Nephron (organoid): ENCODE results near the gene MRPL42.

Experiments used
- H3K27ac Mint-ChIP-seq, 3 experiments: 2 replicates each; pipeline ENCODE4 v1.8.0; 2020; ENCODE audit warnings: mixed read lengths in 3 of 3, mild to moderate bottlenecking in 2 of 3, moderate library complexity in 1 of 3
- H3K27me3 Mint-ChIP-seq: 2 replicates; pipeline ENCODE4 v1.8.0; 2021; ENCODE audit warnings: low read depth, mild to moderate bottlenecking, moderate library complexity, mixed read lengths
- H3K36me3 Mint-ChIP-seq: 2 replicates; pipeline ENCODE4 v1.8.0; 2020; ENCODE audit warnings: low read depth, mixed read lengths
- H3K4me1 Mint-ChIP-seq: 2 replicates; pipeline ENCODE4 v1.8.0; 2020; ENCODE audit warnings: mixed read lengths
- H3K4me3 Mint-ChIP-seq, 3 experiments: 2 replicates each; pipeline ENCODE4 v1.8.0; 2020; ENCODE audit warnings: mild to moderate bottlenecking in 3 of 3, mixed read lengths in 3 of 3, moderate library complexity in 2 of 3
- H3K9me3 Mint-ChIP-seq: 2 replicates; pipeline ENCODE4 v1.8.0; 2020; ENCODE audit warnings: mixed read lengths
- CTCF ChIP-seq, 3 experiments: fragments of 200-600 bp; sonication (generic); IDR thresholded peaks; one replicate each; pipeline ENCODE4 v1.5.0; 2021; ENCODE audit warnings: antibody characterized with exemption in 3 of 3; ENCODE audit not compliant: unreplicated experiment in 3 of 3

The MRPL42 gene

GRCh38 chr12:93537769-93538168 is 70.5 kb downstream of the MRPL42 start:
- peaks cover 48% of the 10 kb centered on the region for H3K4me1 Mint-ChIP-seq
- peak overlapping the region in 1 of 3 experiments; percentile 8 for H3K4me3 Mint-ChIP-seq
- H3K36me3 Mint-ChIP-seq = no peaks in the 10 kb centered on the region
- no peaks in the 10 kb centered on the region for H3K27me3 Mint-ChIP-seq
- peaks cover 3% of the 10 kb centered on the region for H3K9me3 Mint-ChIP-seq
- H3K27ac Mint-ChIP-seq = no peak overlapping the region
- TF ChIP-seq CTCF (IDR thresholded peaks at IDR 0.05; ENCODE audit: unreplicated experiment in 3 of 3) = no peak

- Mint-ChIP-seq H3K27me3 (no peaks in the 10 kb centered on the region), H3K4me3 (no peak overlapping the region), H3K27ac (peak overlapping the region in 2 of 3 experiments; percentile 52 to 53), H3K4me1 (peaks cover 48% of the 10 kb centered on the region), H3K36me3 (peaks cover 7% of the 10 kb centered on the region), H3K9me3 (no peaks in the 10 kb centered on the region)
- no peak for TF ChIP-seq CTCF (IDR thresholded peaks at IDR 0.05; ENCODE audit: unreplicated experiment in 3 of 3)
Observed at GRCh38 chr12:93539821-93540220, 72.5 kb downstream of the MRPL42 start.

- peaks cover 48% of the 10 kb centered on the region for H3K4me1 Mint-ChIP-seq
- peak overlapping the region; percentile 29 to 58 (median 52) for H3K27ac Mint-ChIP-seq
- H3K36me3 Mint-ChIP-seq = peaks cover 7% of the 10 kb centered on the region
- no peaks in the 10 kb centered on the region for H3K9me3 Mint-ChIP-seq
- no peaks in the 10 kb centered on the region for H3K27me3 Mint-ChIP-seq
- no peak overlapping the region for H3K4me3 Mint-ChIP-seq
- TF ChIP-seq CTCF (IDR thresholded peaks at IDR 0.05; ENCODE audit: unreplicated experiment in 3 of 3) = no peak
Observed at GRCh38 chr12:93540466-93540865, 73.2 kb downstream of the MRPL42 start.

- H3K4me3 Mint-ChIP-seq = no peak overlapping the region
- no peak overlapping the region for H3K27ac Mint-ChIP-seq
- H3K36me3 Mint-ChIP-seq = peaks cover 7% of the 10 kb centered on the region
- H3K9me3 Mint-ChIP-seq = no peaks in the 10 kb centered on the region
- H3K4me1 Mint-ChIP-seq = peaks cover 35% of the 10 kb centered on the region
- TF ChIP-seq CTCF (IDR thresholded peaks at IDR 0.05; ENCODE audit: unreplicated experiment in 3 of 3) = no peak
- no peaks in the 10 kb centered on the region for H3K27me3 Mint-ChIP-seq
Observed at GRCh38 chr12:93541578-93542225, 74.4 kb downstream of the MRPL42 start.

GRCh38 chr12:93547778-93548177 is 80.5 kb downstream of the MRPL42 start:
- no peak for TF ChIP-seq CTCF (IDR thresholded peaks at IDR 0.05; ENCODE audit: unreplicated experiment in 3 of 3)

GRCh38 chr12:93549174-93549573 is 81.9 kb downstream of the MRPL42 start:
- H3K27ac Mint-ChIP-seq = no peak overlapping the region
- peaks cover 12% of the 10 kb centered on the region for H3K4me1 Mint-ChIP-seq
- H3K27me3 Mint-ChIP-seq = no peaks in the 10 kb centered on the region
- no peak for TF ChIP-seq CTCF (IDR thresholded peaks at IDR 0.05; ENCODE audit: unreplicated experiment in 3 of 3)
- H3K36me3 Mint-ChIP-seq = peaks cover 16% of the 10 kb centered on the region
- no peaks in the 10 kb centered on the region for H3K9me3 Mint-ChIP-seq
- no peak overlapping the region for H3K4me3 Mint-ChIP-seq

More at GRCh38 chr12:93547778-93548177, 80.5 kb downstream of the MRPL42 start:
- H3K36me3 Mint-ChIP-seq = peaks cover 12% of the 10 kb centered on the region
- peaks cover 8% of the 10 kb centered on the region for H3K4me1 Mint-ChIP-seq
- H3K4me3 Mint-ChIP-seq = no peak overlapping the region
- H3K27ac Mint-ChIP-seq = no peak overlapping the region
- no peaks in the 10 kb centered on the region for H3K9me3 Mint-ChIP-seq
- H3K27me3 Mint-ChIP-seq = no peaks in the 10 kb centered on the region
